GM12878 (cell line): ENCODE results near the gene GLRX5. TPM values are rescaled to one million over a fixed set of nuclear protein-coding genes. Genes with fewer than 3 reads are reported as not detected.

Experiments used
- ATAC-seq: fragments of 200-7000 bp; cut with Tn5 transposase; 3 replicates; pipeline ENCODE4 v1.9.1; 2020; ENCODE audit warnings: mild to moderate bottlenecking, moderate library complexity
- BruUV-seq: library from RNA; stranded (reverse); fragments of 400-500 nt; replicated peaks from 2 replicates; lab custom pipeline; 2021; lab: Mats Ljungman, UMichigan
- CTCF ChIA-PET: fragments of 300-600 bp; sonication (Branson Sonifier 250); formaldehyde crosslinking; extraction: SDS; loops from one replicate; lab custom pipeline; 2021; ENCODE audit warnings: inconsistent platforms; lab: Yijun Ruan, JAX
- POLR2A ChIA-PET: fragments of 350-600 bp; formaldehyde crosslinking; extraction: SDS; loops from one replicate; lab custom pipeline; 2021; ENCODE audit warnings: inconsistent platforms; lab: Charles Lee
- RAD21 ChIA-PET: fragments of 300-600 bp; sonication (Branson Sonifier 250); formaldehyde crosslinking; loops from one replicate; lab custom pipeline; 2023; ENCODE audit warnings: antibody characterized with exemption; ENCODE audit not compliant: unreplicated experiment; lab: Charles Lee
- SMC1A ChIA-PET: fragments of 300-600 bp; sonication (Branson Sonifier 250); formaldehyde crosslinking; loops from one replicate; lab custom pipeline; 2023; ENCODE audit not compliant: unreplicated experiment, uncharacterized antibody; lab: Charles Lee
- DNase-seq: peaks from one replicate; pipeline ENCODE4 v3.0.0-alpha.2; 2011; ENCODE audit warnings: low read depth, low spot score
- FAIRE-seq: peaks from 3 replicates; lab custom pipeline; 2011; peaks lifted over from hg19 to GRCh38; lab: Jason Lieb, UNC
- H2AFZ ChIP-seq: 2 replicates; pipeline ENCODE4 v1.6.0; 2011; ENCODE audit warnings: low read depth, low read length, control low read depth; ENCODE audit not compliant: control insufficient read depth
- H3K27ac ChIP-seq: 2 replicates; pipeline ENCODE4 v1.5.1; 2011; ENCODE audit warnings: control low read depth; ENCODE audit not compliant: control insufficient read depth, insufficient read depth
- H3K27me3 ChIP-seq, 2 experiments: replicated peaks in 1 of 2; 2 replicates each; pipeline versions ENCODE4 v1.6.0 to v1.6.1; 2011; ENCODE audit warnings: low read length in 1 of 2; ENCODE audit not compliant: control insufficient read depth in 2 of 2, insufficient read depth in 2 of 2
- H3K36me3 ChIP-seq, 2 experiments: 2 replicates each; pipeline ENCODE4 v1.5.1; 2011; ENCODE audit warnings: low read length in 1 of 2; ENCODE audit not compliant: control insufficient read depth in 2 of 2, insufficient read depth in 2 of 2
- H3K4me1 ChIP-seq: 2 replicates; pipeline ENCODE4 v1.6.1; 2011; ENCODE audit warnings: mild to moderate bottlenecking, low read length, moderate library complexity, mixed read lengths; ENCODE audit not compliant: control insufficient read depth, insufficient read depth
- H3K4me2 ChIP-seq: 2 replicates; pipeline ENCODE4 v1.6.0; 2011; ENCODE audit warnings: control low read depth; ENCODE audit not compliant: control insufficient read depth, insufficient read depth
- H3K4me3 ChIP-seq: fragments of 200-600 bp; sonication (generic); 2 replicates; pipeline ENCODE4 v1.5.1; 2016
- H3K79me2 ChIP-seq: 2 replicates; pipeline ENCODE4 v1.6.0; 2011; ENCODE audit warnings: low read length; ENCODE audit not compliant: control insufficient read depth, insufficient read depth
- H3K9ac ChIP-seq: 2 replicates; pipeline ENCODE4 v1.8.0; 2011; ENCODE audit warnings: low read length, control low read depth, mixed read lengths; ENCODE audit not compliant: control insufficient read depth, insufficient read depth
- H3K9me3 ChIP-seq: replicated peaks from 3 replicates; pipeline ENCODE4 v1.5.1; 2011; ENCODE audit warnings: mild to moderate bottlenecking, low read length; ENCODE audit not compliant: control insufficient read depth, insufficient read depth
- H4K20me1 ChIP-seq: 2 replicates; pipeline ENCODE4 v1.6.0; 2011; ENCODE audit not compliant: control insufficient read depth, insufficient read depth
- BHLHE40 ChIP-seq, 2 experiments: fragments of 450-650 bp in 1 of 2; IDR thresholded peaks; 2 replicates each; pipeline ENCODE4 v1.6.1; 2011 to 2017; ENCODE audit warnings: low read depth in 2 of 2, borderline replicate concordance in 1 of 2, improper control_type of control experiment in 1 of 2, low read length in 1 of 2, mild to moderate bottlenecking in 1 of 2
- BMI1 ChIP-seq: fragments of 450-650 bp; IDR thresholded peaks from 2 replicates; pipeline ENCODE4 v1.6.1; 2016; ENCODE audit warnings: mild to moderate bottlenecking, moderate library complexity, borderline replicate concordance
- FOXM1 ChIP-seq: IDR thresholded peaks from 2 replicates; pipeline ENCODE4 v1.6.1; 2012; ENCODE audit warnings: low read depth, mild to moderate bottlenecking, inconsistent platforms, low read length, moderate library complexity
- MYB ChIP-seq: fragments of 150-350 bp; IDR thresholded peaks from 2 replicates; pipeline ENCODE4 v1.6.1; 2014; ENCODE audit warnings: mild to moderate bottlenecking, low read depth, low read length, borderline replicate concordance
- MYC ChIP-seq: IDR thresholded peaks from 2 replicates; pipeline ENCODE4 v1.6.1; 2011; ENCODE audit warnings: mild to moderate bottlenecking, low read length, moderate library complexity, inconsistent platforms; ENCODE audit not compliant: insufficient read depth, insufficient replicate concordance, insufficient read length, severe bottlenecking
- NBN ChIP-seq: fragments of 450-650 bp; IDR thresholded peaks from 2 replicates; pipeline ENCODE4 v1.6.1; 2016
- PRDM15 ChIP-seq: fragments of 450-650 bp; formaldehyde crosslinking; IDR thresholded peaks from 2 replicates; pipeline ENCODE4 v1.4.0; 2020; ENCODE audit warnings: mild to moderate bottlenecking, moderate library complexity
- RFX5 ChIP-seq: IDR thresholded peaks from 2 replicates; pipeline ENCODE4 v1.6.1; 2011; ENCODE audit warnings: low read depth, low read length, improper control_type of control experiment
- SMC3 ChIP-seq: IDR thresholded peaks from 2 replicates; pipeline ENCODE4 v1.6.1; 2011; ENCODE audit warnings: low read length, improper control_type of control experiment, borderline replicate concordance
- TBL1XR1 ChIP-seq: IDR thresholded peaks from 2 replicates; pipeline ENCODE4 v1.6.1; 2012; ENCODE audit warnings: low read depth, low read length, improper control_type of control experiment
- ZBED1 ChIP-seq: IDR thresholded peaks from 2 replicates; pipeline ENCODE4 v1.6.1; 2016; ENCODE audit warnings: borderline replicate concordance
- ZNF217 ChIP-seq: fragments of 450-650 bp; IDR thresholded peaks from 2 replicates; pipeline ENCODE4 v1.6.1; 2017; ENCODE audit warnings: antibody characterized with exemption, mild to moderate bottlenecking
- WGBS: methylation state at CpG from one replicate; pipeline ENCODE4 v1.1.6; 2016; ENCODE audit warnings: low lambda C conversion rate; ENCODE audit not compliant: insufficient replicate concordance, insufficient coverage; ENCODE audit errors: missing lambda C conversion rate; 5-methylcytosine and 5-hydroxymethylcytosine counted together
- in situ Hi-C: fragments of 300-500 bp; cut with MboI; formaldehyde crosslinking; loops from 9 replicates; pipeline ENCODE4 v1.14.3; 2018; ENCODE audit warnings: mixed read lengths
- intact Hi-C: fragments of 100-400 bp; cut with micrococcal nuclease; formaldehyde crosslinking; loops from one replicate; pipeline ENCODE4 v1.14.2; 2022; ENCODE audit not compliant: unreplicated experiment
- polyA plus RNA-seq, 11 experiments: library from polyadenylated mRNA; depleted of rRNA in 4 of 11; unstranded in 6 of 11; stranded (reverse) in 5 of 11; fragments of >200 nt; fragmentation: Nextera tagmentation in 4 of 11; fragmentation: Illumina TruSeq in 1 of 11; extraction: Ambion mirVana in 4 of 11; extraction: Trizol in 1 of 11; gene quantifications; 1 replicate in 1 of 11; 2 replicates in 10 of 11; pipeline versions ENCODE4 v1.2.1 to v1.2.3, GENCODE V29; 2011 to 2016; ENCODE audit warnings: inconsistent platforms in 2 of 11, missing spikeins in 2 of 11, low read depth in 1 of 11
- total RNA-seq, 4 experiments: library from RNA; depleted of rRNA in 3 of 4; stranded (reverse); fragments of >200 nt in 3 of 4; fragmentation: Illumina TruSeq in 1 of 4; extraction: Trizol in 1 of 4; gene quantifications; 2 replicates each; pipeline versions ENCODE4 v1.2.1 to v1.2.3, GENCODE V29; 2013 to 2021
- TF ChIP-seq, protein P1 (sequence below): fragments of 450-650 bp; formaldehyde crosslinking; IDR thresholded peaks from 2 replicates; pipeline ENCODE4 v1.4.0; 2022; ENCODE audit warnings: mild to moderate bottlenecking, moderate library complexity
- TF ChIP-seq, protein P2 (sequence below): fragments of 450-650 bp; IDR thresholded peaks from 2 replicates; pipeline ENCODE4 v1.6.1; 2018; ENCODE audit warnings: mild to moderate bottlenecking, low read depth, moderate library complexity; ENCODE audit not compliant: partially characterized antibody

The GLRX5 gene
- total and polyA plus RNA-seq, 10 of the 15 experiments (the other 5 are each of a cell fraction or from before 2014, with no cell fraction given), result 12.8 to 139 (median 55.4) TPM

DNA sequence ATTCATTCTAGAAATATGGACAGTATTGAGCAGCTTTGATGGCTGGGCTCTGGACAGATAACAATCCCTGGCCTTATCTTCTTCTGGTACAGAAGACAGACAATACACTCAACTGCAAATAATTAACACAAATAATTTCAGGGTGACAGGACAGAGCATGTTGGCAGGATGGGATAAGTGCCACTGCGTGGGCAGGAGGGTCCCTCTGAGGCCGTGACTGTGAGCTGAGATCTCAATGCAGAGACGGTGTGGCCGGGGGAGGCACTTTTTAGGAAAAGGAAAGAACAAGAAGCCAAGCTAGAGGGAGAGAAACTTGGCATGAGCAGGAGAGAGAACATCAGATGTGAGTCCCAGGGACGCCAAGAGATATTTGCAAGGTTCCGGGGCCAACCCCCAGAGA lies 26.5 kb upstream of the GLRX5 start:
- Histone ChIP-seq H3K36me3 (peaks cover 4 to 5% of the 10 kb centered on the region in 2 experiments; a peak in 3 of 4 replicates), H3K79me2 (peaks cover 82% of the 10 kb centered on the region), H3K4me1 (peaks cover 42% of the 10 kb centered on the region), H3K4me2 (no peak overlapping the region), H2AFZ (no peak overlapping the region), H3K9me3 (no peaks in the 10 kb centered on the region), H3K4me3 (no peak overlapping the region), H3K27ac (peak overlapping the region; percentile 50; the same call in 1 of the 2 replicates), H3K27me3 (no peaks in the 10 kb centered on the region), H4K20me1 (no peaks in the 10 kb centered on the region), H3K9ac (no peak overlapping the region)
- POLR2A ChIA-PET, result interaction anchor here (1.2 to 17.4 kb wide), 3 partner anchors 7 to 14 kb away, joined by 3 to 276 read pairs (median 58); partner anchors contain the start of gene SYNE3
- 88% methylated on average over 6 of the region's 6 CpGs for WGBS
- RAD21 ChIA-PET, result interaction anchor here (0.8 to 2.5 kb wide), 3 partner anchors 10 to 28 kb away, joined by 3 to 12 read pairs (median 4); no protein-coding TSS in a partner anchor
- DNase-seq (no peak), ATAC-seq (no peak), FAIRE-seq (no peak)
- CTCF ChIA-PET, result interaction anchor here (1.0 to 6.3 kb wide), 5 partner anchors 11 to 66 kb away, joined by 3 to 32 read pairs (median 11); no protein-coding TSS in a partner anchor
- SMC1A ChIA-PET, result interaction anchor here (0.6 to 12.0 kb wide), 6 partner anchors 13 to 162 kb away, joined by 3 to 107 read pairs (median 5); no protein-coding TSS in a partner anchor
- in situ Hi-C loops, result no loop called here
- BruUV-seq, result no TSS peak
- intact Hi-C loops, result loop anchor here (10.0 kb wide), 2 partner anchors 184 to 354 kb away; partner anchors contain the start of gene DICER1
- no peak for TF ChIP-seq MYC
- TF ChIP-seq, protein P1, sequence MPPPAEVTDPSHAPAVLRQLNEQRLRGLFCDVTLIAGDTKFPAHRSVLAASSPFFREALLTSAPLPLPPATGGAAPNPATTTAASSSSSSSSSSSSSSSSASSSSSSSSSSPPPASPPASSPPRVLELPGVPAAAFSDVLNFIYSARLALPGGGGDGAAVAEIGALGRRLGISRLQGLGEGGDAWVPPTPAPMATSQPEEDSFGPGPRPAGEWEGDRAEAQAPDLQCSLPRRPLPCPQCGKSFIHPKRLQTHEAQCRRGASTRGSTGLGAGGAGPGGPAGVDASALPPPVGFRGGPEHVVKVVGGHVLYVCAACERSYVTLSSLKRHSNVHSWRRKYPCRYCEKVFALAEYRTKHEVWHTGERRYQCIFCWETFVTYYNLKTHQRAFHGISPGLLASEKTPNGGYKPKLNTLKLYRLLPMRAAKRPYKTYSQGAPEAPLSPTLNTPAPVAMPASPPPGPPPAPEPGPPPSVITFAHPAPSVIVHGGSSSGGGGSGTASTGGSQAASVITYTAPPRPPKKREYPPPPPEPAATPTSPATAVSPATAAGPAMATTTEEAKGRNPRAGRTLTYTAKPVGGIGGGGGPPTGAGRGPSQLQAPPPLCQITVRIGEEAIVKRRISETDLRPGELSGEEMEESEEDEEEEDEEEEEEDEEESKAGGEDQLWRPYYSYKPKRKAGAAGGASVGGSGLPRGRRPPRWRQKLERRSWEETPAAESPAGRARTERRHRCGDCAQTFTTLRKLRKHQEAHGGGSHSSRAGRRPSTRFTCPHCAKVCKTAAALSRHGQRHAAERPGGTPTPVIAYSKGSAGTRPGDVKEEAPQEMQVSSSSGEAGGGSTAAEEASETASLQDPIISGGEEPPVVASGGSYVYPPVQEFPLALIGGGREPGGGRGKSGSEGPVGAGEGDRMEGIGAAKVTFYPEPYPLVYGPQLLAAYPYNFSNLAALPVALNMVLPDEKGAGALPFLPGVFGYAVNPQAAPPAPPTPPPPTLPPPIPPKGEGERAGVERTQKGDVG (CRISPR knock-in tag), result no peak
- TF ChIP-seq ZNF217, result no peak
- TF ChIP-seq NBN, result no peak
- TF ChIP-seq TBL1XR1, result no peak
- no peak for TF ChIP-seq BHLHE40 (IDR thresholded peaks at IDR 0.05; ENCODE audit: borderline replicate concordance in 1 of 2, low read depth in 2 of 2, low read length in 1 of 2)
- no peak for TF ChIP-seq MYB
- no peak for TF ChIP-seq SMC3
- no peak for TF ChIP-seq RFX5
- no peak for TF ChIP-seq FOXM1
- TF ChIP-seq, protein P2, sequence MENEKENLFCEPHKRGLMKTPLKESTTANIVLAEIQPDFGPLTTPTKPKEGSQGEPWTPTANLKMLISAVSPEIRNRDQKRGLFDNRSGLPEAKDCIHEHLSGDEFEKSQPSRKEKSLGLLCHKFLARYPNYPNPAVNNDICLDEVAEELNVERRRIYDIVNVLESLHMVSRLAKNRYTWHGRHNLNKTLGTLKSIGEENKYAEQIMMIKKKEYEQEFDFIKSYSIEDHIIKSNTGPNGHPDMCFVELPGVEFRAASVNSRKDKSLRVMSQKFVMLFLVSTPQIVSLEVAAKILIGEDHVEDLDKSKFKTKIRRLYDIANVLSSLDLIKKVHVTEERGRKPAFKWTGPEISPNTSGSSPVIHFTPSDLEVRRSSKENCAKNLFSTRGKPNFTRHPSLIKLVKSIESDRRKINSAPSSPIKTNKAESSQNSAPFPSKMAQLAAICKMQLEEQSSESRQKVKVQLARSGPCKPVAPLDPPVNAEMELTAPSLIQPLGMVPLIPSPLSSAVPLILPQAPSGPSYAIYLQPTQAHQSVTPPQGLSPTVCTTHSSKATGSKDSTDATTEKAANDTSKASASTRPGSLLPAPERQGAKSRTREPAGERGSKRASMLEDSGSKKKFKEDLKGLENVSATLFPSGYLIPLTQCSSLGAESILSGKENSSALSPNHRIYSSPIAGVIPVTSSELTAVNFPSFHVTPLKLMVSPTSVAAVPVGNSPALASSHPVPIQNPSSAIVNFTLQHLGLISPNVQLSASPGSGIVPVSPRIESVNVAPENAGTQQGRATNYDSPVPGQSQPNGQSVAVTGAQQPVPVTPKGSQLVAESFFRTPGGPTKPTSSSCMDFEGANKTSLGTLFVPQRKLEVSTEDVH, result no peak
- TF ChIP-seq BMI1, result no peak
- TF ChIP-seq PRDM15 (CRISPR knock-in tag), result no peak
- TF ChIP-seq ZBED1, result no peak
